GM18909 (cell line): Measurements from ENCODE around the gene ROR2.
"Not testable (repeated sequence)": the region's sequence is repeated elsewhere in the genome, so short reads cannot be mapped to it uniquely, and the experiment has no call there.

Source experiments
- ATAC-seq: cut with Tn5 transposase; IDR thresholded peaks from one replicate; pipeline ENCODE4 v1.9.1; 2021; ENCODE audit warnings: mild to moderate bottlenecking; ENCODE audit not compliant: unreplicated experiment, poor library complexity

The ROR2 gene

DNA sequence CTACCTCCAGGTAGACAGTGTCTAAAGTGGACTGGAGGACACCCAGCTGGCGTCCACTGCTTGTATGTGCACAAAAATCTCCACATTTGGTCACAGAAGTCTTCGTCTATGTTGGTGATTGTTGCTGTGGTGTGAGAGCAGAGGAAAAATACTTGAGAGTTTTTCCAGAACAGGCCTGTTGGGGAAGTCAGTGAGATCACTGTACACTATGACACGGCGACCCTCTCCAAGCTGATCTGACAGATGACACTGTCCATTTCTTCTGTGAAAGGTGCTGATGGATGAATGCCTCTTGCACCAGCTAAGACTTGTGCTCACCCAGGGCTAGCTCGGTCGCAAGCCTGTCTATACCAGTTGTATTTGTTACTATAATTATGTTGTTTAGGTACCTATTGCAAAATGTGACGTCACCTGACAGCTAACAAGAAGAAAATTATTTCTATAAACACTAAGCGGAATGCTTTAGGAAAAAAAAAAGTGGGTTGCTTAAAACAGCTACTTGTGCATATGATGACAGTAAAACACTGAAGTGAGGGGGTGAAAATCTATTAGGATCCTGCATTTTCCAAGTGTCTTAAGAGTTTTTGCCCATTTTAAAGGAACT lies 142.3 kb downstream of the ROR2 start:
- ATAC-seq = no peak

DNA sequence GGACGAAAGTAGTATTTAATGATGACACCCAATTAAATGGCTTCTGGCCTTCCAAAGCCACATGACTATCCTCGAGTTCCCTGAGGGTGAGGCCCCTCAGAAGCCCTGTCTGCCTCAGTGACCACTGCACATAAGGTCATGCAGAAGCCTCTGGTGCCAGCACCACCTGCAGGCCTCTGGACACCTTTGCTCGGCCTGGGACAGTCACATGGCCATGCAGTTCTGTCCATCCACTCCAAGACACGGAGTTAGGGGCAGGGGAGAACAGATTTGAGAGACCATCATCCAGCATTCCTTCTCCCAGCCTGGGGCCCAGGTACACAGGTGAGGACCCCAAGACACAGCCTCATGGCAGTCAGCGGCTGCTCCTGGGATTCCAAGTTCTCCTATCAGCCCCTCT lies 145.0 kb downstream of the ROR2 start:
- no peak for ATAC-seq

DNA sequence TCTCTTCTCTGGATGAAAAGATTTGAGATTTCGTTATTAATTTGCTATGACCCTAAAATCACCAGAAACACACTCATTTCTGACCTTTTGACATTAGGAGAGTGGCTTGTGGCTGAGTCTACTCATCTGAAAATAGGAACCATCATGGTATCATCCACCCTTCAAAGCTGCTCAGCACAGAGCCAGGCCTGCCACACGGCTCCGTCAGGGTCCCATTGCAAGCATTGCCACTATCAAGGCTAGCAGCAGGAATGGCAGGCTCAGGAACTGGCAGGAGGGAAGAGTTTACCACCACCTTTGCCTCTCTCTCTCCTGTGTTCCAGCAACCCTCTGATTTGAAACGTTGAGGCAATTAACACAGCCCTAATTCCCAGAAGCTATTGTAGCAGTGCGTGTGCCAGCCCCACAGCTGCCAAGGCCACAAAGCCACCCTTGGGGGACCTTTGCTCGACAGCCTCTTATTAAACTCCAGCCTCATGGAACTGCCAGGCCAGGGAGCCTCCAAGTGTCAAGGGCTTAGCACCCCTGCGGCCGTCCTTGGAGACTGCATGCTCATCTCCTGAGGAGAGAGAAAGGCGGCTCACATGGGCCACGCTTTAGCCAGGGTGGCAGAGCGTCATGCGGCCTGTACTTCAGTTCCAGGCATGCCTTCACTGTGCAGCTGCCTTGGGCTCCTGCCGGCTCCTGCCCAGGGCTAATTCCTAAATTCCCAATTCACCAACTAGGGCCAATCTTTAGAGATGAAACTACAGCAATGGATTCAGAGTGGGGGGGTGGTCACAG lies 145.9 kb downstream of the ROR2 start:
- ATAC-seq = no peak

DNA sequence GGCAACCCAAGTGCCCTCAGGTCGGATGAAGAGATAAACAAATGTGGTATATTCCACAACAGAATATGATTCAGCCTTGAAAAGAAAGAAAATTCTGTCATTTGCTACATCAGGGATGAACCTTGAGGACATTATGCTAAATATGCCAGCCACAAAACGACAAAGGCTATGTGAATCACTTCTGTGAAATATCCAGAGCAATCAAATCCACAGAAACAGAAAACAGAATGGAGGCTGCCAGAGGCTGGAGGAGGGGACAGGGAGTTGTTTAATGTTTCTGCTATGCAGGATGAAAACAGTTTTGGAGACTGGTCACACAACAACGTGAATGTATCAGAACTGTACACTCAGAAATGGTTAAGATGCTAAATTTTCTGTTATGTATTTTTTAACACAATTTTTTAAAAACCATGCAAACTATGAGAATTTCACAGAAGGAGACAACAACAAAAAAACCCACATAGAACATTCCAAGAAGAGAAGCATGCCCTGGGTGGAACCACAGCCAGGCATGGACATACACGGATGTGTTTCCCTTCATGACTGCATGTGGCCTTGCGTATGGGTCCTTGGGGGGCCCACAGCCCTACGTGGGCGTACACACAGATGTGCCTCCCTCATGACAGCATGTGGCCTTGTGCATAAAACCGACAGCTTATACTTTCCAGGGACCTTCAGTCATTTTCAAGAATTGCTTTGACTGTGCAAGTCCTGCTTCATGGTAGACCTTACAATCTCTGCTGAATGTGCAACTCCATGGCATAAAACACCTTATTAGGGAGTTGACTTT lies 146.7 kb downstream of the ROR2 start:
- ATAC-seq = no peak

DNA sequence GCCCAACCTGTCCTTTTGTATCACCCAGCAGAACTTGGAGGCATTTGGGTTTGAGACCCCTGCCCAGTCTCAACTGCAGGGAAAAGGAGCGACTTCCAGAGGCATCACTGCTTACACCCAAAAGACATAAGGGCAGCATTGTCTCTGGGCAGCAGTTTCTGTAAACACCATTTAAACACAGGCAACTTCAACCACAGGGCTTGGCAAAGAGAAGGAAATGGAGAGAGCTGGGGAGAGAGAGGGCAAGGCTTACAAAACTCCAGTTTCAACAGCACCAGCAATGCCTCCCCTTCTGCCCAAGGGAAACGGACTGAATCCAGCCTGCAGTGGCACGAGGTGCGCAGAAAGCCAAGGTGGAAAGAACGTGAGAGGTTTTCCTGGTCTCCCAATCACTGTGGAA lies 147.6 kb downstream of the ROR2 start:
- ATAC-seq = no peak

DNA sequence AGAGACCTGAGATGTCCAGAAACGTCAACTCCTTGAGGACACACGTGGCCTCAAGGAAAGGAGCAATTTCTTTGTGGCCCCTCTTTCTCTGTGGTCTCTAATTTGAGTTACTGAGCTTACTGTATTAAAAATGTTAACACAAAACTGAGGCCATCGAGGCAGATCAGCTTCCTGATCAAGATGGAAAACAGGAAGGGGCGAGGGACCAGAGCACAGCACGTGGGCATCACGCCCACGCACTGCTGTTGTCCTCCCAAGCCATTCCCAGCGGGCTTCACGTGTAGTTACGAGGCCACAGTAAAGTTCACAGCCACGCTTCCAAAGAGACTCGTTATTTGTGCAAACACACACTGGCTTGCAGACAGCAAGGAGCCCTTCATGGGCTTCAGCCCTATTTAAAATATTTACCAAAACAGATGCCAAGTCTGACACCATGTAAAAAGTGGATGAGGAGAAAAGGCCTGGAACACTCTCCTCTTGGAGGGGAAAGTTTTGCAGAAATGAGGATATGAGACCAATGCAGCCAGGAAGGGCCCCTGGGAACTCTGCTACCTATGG lies 149.5 kb downstream of the ROR2 start:
- ATAC-seq = no peak

DNA sequence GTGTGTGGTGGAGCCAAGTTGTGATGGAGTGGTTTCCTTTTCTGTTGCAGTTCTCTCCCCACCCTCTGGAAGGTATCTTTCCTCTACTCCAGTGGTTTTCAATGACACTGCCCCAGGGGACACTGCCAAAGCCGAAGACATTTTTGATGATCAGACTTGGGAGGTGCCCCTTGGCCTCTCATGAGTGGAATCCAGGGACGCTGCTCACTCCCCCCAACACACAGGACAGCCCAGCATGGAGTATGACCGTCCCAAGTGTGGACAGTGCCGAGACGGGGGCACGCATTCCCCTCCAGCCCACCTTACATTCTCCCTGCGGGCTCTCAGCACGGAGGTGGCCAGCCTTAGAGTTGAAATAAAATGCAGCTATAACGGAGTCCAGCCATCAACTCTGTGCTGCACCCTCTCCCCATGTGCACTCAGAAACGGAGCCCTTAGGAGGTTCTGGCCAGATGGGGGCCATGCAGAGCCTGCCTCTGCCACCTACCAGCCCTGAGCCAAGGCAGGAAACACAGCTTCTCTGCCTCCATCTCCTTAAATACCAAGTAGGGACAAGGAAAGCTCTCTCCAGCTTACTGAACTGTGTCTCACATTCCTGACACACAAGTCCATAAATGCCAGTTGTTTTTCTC lies 150.8 kb downstream of the ROR2 start:
- no peak for ATAC-seq

DNA sequence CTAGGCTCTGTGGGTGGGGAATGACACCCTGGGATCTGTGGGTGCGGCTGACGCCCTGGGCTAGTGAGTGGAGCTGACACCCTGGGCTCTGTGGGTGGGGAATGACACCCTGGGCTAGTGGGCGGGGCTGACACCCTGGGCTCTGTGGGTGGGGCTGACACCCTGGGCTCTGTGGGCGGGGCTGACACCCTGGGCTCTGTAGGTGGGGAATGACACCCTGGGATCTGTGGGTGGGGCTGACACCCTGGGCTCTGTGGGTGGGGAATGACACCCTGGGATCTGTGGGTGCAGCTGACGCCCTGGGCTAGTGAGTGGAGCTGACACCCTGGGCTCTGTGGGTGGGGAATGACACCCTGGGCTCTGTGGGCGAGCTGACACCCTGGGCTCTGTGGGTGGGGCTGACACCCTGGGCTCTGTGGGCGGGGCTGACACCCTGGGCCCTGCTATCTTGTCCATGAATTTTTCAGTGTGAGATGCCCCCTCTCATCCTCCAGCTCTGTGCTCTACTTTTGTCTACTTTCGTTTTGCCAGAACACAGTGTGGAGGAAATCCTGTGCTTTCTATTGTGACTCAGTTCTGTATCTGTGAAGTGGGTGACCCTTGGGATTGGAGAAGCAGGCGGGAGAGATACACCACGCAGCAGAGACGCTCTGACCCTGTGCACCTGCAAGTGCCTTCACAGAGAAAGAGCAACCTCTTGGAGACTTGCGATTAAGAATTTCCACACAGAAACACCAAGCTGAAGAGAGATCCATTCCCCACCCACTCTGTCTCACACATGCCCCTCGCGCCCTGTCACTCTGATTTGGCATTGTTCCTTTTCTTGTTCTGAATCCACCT lies 151.5 kb downstream of the ROR2 start:
- not testable (repeated sequence) for ATAC-seq

DNA sequence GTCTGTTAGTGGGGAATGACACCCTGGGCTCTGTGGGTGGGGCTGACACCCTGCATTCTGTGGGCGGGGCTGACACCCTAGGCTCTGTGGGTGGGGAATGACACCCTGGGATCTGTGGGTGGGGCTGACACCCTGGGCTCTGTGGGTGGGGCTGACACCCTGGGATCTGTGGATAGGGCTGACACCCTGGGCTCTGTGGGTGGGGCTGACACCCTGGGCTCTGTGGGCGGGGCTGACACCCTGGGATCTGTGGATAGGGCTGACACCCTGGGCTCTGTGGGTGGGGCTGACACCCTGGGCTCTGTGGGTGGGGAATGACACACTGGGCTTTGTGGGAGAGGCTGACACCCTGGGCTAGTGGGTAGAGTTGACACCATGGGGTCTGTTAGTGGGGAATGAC lies 152.5 kb downstream of the ROR2 start:
- not testable (repeated sequence) for ATAC-seq

DNA sequence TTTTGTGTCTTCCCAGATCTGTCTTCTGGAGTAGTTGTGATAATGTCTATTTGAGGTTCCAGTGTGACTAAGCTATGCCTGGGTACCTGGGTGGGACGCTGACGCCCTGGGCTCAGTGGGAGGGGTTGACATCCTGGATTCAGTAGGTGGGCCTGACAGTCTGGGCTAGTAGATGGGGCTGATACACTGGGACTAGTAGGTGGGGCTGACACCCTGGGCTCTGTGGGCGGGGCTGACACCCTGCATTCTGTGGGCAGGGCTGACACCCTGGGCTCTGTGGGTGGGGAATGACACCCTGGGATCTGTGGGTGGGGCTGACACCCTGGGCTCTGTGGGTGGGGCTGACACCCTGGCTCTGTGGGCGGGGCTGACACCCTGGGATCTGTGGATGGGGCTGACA lies 153.5 kb downstream of the ROR2 start:
- ATAC-seq = not testable (repeated sequence)

DNA sequence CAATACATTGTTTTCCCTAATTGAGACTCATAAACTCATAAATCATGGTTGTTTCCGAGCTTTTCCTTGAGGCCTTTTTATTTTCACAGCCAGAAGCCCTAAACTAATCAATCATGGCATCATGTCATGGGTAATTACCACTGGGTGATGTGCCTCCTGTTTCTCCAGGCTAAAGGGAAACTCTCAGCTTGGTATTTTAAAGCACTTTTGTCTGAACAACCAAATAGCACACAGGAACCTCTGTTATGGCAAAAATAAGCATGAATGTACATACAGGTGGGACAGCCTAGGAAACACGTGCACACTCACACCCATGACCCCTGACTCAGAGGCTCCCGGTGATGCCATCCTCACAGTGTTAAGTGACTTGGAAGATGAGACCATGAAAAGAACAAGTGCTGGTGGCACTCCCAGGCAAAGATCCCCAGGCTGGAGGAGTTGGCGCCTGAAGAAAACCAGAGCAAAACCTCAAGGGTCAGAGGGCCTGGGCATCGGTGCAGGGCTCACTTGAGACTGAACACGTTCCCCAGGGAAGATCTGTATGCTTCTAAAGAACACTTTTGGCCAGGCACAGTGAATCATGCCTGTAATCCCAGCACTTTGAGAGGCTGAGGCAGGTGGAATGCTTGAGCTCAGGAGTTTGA lies 154.3 kb downstream of the ROR2 start:
- no peak for ATAC-seq

DNA sequence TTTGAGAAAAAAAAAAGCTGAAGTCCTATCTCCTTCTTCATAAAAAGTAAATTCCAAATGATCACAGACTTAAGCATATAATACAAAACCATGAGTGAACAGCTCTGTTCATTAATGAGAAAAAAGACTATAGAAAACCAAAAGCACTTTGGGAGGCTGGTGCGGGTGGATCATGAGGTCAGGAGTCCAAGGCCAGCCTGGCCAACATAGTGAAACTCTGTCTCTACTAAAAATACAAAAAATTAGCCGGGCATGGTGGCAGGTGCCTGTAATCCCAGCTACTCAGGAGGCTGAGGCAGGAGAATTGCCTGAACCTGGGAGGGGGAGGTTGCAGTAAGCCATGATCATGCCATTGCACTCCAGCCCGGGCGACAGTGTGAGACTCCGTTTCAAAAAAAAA lies 156.7 kb downstream of the ROR2 start:
- not testable (repeated sequence) for ATAC-seq

DNA sequence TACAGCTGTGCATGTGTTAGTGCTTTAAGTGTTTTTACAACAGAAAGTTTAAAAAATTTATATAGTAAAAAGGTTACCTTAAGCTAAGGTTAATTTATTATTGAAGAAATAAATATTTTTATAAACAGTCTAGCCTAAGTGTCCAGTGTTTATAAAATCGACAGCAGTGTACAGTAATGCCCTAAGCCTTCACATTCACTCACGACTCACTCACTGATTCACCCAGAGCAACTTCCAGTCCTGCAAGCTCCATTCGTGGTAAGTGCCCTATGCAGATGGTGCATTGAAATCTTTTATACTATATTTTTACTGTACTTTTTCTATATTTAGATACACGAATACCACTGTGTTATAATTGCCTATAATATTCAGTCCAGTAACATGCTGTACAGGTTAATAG lies 159.1 kb downstream of the ROR2 start:
- ATAC-seq = no peak

DNA sequence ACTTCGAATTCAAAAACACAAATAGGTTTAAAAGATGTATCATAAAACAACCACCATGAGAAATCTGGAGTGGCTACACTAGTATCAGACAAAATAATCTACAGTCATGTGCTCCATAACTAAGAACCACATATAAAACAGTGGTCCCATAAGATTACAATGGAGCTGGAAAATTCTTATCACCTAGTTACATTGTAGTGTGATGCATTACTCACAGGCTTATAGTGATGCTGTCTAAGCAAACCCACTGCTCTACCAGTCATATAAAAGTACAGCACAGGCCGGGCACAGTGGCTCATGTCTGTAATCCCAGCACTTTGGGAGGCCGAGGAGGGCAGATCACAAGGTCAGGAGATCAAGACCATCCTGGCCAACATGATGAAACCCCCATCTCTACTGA lies 160.1 kb downstream of the ROR2 start:
- ATAC-seq = no peak

DNA sequence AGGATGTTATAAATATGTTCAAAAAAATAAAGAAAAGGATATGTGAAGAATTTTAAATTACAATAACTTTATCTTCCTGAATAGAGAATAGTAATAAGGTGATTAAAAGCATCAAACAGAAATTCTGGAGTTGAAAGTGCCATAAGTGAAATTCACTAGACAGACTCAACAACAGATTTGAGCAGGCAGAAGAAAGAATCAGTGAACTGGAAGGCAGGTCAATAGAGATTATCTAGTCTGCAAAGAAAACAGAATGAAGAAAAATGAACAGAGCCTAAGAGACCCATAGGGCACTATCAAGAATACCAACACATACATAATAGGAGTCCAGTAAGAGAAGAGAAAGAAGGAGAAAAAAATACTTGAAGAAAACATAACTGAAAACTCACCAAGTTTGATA lies 162.1 kb downstream of the ROR2 start:
- no peak for ATAC-seq

DNA sequence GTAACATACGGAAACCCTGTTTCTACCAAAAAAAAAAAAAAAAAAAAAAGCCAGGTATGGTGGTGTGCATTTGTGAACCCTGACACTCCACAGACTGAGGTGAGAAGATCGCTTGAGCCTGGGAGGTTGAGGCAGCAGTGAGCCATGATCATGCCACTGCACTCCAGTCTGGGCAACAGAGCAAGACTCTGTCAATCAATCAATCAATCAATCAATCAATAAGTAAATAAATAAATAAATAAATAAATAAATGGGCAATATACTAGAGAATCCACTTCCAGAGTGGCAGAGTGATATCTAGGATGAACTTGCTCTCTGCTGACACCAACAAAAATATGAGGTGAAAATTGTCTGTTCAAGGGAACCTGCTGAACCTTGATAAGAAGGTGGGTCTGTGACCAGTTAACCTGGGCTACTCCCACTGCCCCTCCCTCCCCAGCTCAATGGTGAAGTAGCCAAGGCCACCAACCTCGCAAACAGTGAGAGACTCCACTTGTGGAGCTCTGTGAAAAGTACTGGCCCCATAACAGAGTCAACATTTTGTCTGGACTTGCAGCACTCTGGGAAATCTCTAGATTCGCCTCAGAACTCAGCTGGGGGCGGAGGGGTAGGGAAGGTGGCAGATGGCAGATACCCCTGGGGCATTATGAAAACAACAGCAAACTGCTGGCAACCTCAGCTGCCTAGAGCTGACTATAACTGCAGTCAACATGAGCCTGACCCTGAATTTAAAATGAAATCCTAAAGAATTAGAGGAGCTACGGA lies 163.7 kb downstream of the ROR2 start:
- no peak for ATAC-seq

DNA sequence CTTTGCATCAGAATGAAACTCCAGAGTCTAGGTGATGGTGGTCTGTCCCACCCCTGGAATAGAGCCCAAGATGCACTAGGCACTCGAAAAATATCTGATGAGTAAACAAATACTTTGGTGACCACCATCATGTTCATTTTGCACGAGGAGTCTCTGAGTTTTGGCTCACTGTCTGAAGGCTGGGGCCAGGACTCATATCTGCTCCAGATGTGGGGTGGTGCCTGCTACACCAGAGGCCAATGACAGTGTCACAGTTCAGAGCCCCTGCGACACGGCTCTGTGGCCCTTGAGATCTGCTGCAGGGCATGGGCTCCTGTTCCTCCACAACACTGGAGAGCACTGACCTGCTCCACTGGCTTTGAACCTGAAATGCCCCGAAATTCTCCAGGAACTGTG lies 164.6 kb downstream of the ROR2 start:
- no peak for ATAC-seq

DNA sequence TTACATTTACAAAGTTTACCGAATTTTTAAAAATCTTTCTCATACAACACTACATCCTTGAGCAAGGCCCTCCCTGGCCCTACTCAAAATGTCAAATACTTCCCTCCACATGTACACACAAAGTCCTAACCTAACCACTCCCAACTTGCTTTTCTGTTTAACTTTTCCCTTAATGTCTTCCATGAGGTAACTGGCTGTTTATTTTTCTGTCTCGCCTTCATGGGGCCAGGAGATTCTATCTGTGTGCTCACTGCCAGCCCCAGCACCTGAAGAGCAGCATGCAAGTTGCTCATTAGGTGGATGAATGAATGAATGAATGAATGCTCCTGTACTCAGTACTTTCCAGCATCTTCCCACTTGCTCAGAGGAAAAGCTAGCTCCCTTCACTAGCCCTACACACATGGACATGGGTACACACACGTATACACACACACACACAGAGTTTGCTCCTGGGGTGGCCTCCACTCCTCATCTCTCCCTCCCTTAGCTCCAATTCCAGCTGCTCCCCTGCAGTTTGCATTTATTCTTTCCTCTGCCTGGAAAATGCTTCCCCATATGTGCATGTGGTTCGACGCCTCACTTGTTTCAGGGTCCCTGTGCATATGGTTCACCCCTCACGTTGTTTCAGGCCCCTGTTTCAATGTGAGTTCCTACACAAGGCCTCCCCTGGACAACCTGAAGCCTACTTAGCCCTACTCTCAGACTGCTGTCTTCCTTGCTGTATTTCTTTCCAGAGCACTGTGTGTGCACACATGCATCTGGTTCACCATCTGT lies 165.2 kb downstream of the ROR2 start:
- ATAC-seq = no peak
